GM21528 (cell line): ENCODE data around the gene ASPRV1.
"Not testable (repeated sequence)": the region's sequence is repeated elsewhere in the genome, so short reads cannot be mapped to it uniquely, and the experiment has no call there.

Experiments
- ATAC-seq: cut with Tn5 transposase; IDR thresholded peaks from one replicate; pipeline ENCODE4 v1.9.1; 2021; ENCODE audit warnings: mild to moderate bottlenecking, moderate library complexity; ENCODE audit not compliant: unreplicated experiment, low FRiP score

Gene ASPRV1

GRCh38 chr2:69964353-69964841 is 3.0 kb upstream of the ASPRV1 start:
- ATAC-seq = no peak

- ATAC-seq = no peak
These were observed 1.7 kb upstream of the ASPRV1 start for GRCh38 chr2:69962986-69963730.

GRCh38 chr2:69960821-69961220 is 610 bp downstream of the ASPRV1 start:
- no peak for ATAC-seq

GRCh38 chr2:69959425-69959824 is 2.0 kb downstream of the ASPRV1 start:
- no peak for ATAC-seq

- ATAC-seq = no peak
These were observed 3.0 kb downstream of the ASPRV1 start for GRCh38 chr2:69958480-69958879.

- no peak for ATAC-seq
These were observed 3.5 kb downstream of the ASPRV1 start for GRCh38 chr2:69957965-69958364.

- ATAC-seq = no peak
These were observed 4.9 kb downstream of the ASPRV1 start for GRCh38 chr2:69956475-69956979.

GRCh38 chr2:69955029-69955428 is 6.4 kb downstream of the ASPRV1 start:
- ATAC-seq = no peak

- ATAC-seq = no peak
These were observed 7.3 kb downstream of the ASPRV1 start for GRCh38 chr2:69954084-69954483.

- no peak for ATAC-seq
These were observed 8.9 kb downstream of the ASPRV1 start for GRCh38 chr2:69952336-69953115.

GRCh38 chr2:69950671-69951070 is 10.8 kb downstream of the ASPRV1 start:
- not testable (repeated sequence) for ATAC-seq

- ATAC-seq = no peak
These were observed 11.2 kb downstream of the ASPRV1 start for GRCh38 chr2:69950241-69950640.

GRCh38 chr2:69948963-69949645 is 12.3 kb downstream of the ASPRV1 start:
- ATAC-seq = no peak

GRCh38 chr2:69948032-69948962 is 13.1 kb downstream of the ASPRV1 start:
- no peak for ATAC-seq

GRCh38 chr2:69947325-69947931 is 14.0 kb downstream of the ASPRV1 start:
- no peak for ATAC-seq

GRCh38 chr2:69946351-69947324 is 14.8 kb downstream of the ASPRV1 start:
- peak; percentile 60 for ATAC-seq

GRCh38 chr2:69945941-69946340 is 15.5 kb downstream of the ASPRV1 start:
- no peak for ATAC-seq

- no peak for ATAC-seq
These were observed 16.0 kb downstream of the ASPRV1 start for GRCh38 chr2:69945441-69945840.
